A673 (cell line): ENCODE measurements around the gene GDPD3.

Experiments used
- EZH2 ChIP-seq: fragments of 200-600 bp; sonication (generic); IDR thresholded peaks from 2 replicates; pipeline ENCODE4 v1.6.1; 2017; ENCODE audit warnings: borderline replicate concordance, low read depth, mild to moderate bottlenecking, mixed read lengths, antibody characterized with exemption, low read length; ENCODE audit not compliant: poor library complexity, severe bottlenecking
- TF ChIP-seq, protein P1 (sequence below): fragments of 300-800, 200-600 bp; sonication (generic); conservative IDR thresholded peaks from 2 replicates; pipeline ENCODE4 v1.5.1; 2017; ENCODE audit warnings: low read depth, mild to moderate bottlenecking, antibody characterized with exemption, low read length, moderate library complexity, mixed read lengths

DNA sequence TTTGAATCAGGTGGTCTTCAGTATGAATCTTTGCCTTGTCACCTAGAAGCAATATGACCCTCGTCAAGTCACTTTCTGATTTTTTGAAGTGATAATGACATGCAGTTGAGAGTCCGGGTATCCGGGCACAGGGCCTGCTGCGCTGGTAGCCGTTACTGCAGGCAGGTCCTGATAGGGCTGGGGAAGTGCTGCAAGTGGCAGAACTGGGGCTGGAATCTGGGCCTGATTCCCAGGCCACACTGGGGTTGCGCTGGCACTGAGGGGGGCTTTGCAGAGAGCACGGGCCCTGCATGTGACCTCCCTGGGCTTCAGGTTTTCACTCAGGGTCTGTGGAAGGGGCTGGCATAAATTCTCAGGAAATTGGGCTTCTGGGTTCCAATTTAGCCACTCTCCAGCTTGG, 34.6 kb downstream of the GDPD3 start:
- TF ChIP-seq, protein P1, sequence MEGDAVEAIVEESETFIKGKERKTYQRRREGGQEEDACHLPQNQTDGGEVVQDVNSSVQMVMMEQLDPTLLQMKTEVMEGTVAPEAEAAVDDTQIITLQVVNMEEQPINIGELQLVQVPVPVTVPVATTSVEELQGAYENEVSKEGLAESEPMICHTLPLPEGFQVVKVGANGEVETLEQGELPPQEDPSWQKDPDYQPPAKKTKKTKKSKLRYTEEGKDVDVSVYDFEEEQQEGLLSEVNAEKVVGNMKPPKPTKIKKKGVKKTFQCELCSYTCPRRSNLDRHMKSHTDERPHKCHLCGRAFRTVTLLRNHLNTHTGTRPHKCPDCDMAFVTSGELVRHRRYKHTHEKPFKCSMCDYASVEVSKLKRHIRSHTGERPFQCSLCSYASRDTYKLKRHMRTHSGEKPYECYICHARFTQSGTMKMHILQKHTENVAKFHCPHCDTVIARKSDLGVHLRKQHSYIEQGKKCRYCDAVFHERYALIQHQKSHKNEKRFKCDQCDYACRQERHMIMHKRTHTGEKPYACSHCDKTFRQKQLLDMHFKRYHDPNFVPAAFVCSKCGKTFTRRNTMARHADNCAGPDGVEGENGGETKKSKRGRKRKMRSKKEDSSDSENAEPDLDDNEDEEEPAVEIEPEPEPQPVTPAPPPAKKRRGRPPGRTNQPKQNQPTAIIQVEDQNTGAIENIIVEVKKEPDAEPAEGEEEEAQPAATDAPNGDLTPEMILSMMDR, result no peak
- no peak for TF ChIP-seq EZH2
